Liver (tissue), 9 donors: ENCODE results near the gene ZNF780B. TPM values are rescaled to one million over a fixed set of nuclear protein-coding genes. Genes with fewer than 3 reads are reported as not detected.

Source experiments
- DNase-seq: peaks from one replicate; pipeline ENCODE4 v3.0.0-alpha.2; 2017; ENCODE audit warnings: low spot score
- H3K27ac ChIP-seq, 2 donors: one replicate each; pipeline ENCODE4 v1.7.0; 2013; ENCODE audit warnings: inconsistent platforms in 2 of 2, low read length in 2 of 2, control low read depth in 1 of 2, low read depth in 1 of 2, mild to moderate bottlenecking in 1 of 2
- H3K27me3 ChIP-seq, 4 donors: one replicate each; pipeline versions ENCODE4 v1.6.1 to v1.7.0; 2013; ENCODE audit warnings: low read length in 3 of 4, inconsistent platforms in 1 of 4, mild to moderate bottlenecking in 1 of 4, moderate library complexity in 1 of 4; ENCODE audit not compliant: control insufficient read depth in 4 of 4, insufficient read depth in 4 of 4
- H3K36me3 ChIP-seq, 4 donors: one replicate each; pipeline versions ENCODE4 v1.6.1 to v1.7.0; 2013; ENCODE audit warnings: low read length in 3 of 4, mild to moderate bottlenecking in 3 of 4, low read depth in 1 of 4, moderate library complexity in 1 of 4; ENCODE audit not compliant: control insufficient read depth in 4 of 4, insufficient read depth in 3 of 4
- H3K4me1 ChIP-seq, 4 donors: one replicate each; pipeline versions ENCODE4 v1.6.1 to v1.7.0; 2013; ENCODE audit warnings: low read length in 3 of 4, mild to moderate bottlenecking in 3 of 4, moderate library complexity in 1 of 4; ENCODE audit not compliant: control insufficient read depth in 4 of 4, insufficient read depth in 4 of 4
- H3K4me3 ChIP-seq, 3 donors: one replicate each; pipeline versions ENCODE4 v1.6.1 to v1.7.0; 2013; ENCODE audit warnings: low read length in 3 of 3, control low read depth in 1 of 3, low read depth in 1 of 3, mild to moderate bottlenecking in 1 of 3
- H3K9ac ChIP-seq, 2 donors: one replicate each; pipeline ENCODE4 v1.7.0; 2013; ENCODE audit warnings: low read length in 2 of 2, mild to moderate bottlenecking in 2 of 2, moderate library complexity in 2 of 2, control low read depth in 1 of 2, low read depth in 1 of 2
- H3K9me3 ChIP-seq, 4 donors: one replicate each; pipeline versions ENCODE4 v1.6.1 to v1.7.0; 2013; ENCODE audit warnings: low read length in 3 of 4; ENCODE audit not compliant: control insufficient read depth in 4 of 4
- ATF3 ChIP-seq: IDR thresholded peaks from 2 replicates; pipeline ENCODE4 v1.6.1; 2016; ENCODE audit warnings: antibody characterized with exemption
- FOXA1 ChIP-seq: IDR thresholded peaks from 2 replicates; pipeline ENCODE4 v1.6.1; 2016; ENCODE audit warnings: antibody characterized with exemption
- FOXA2 ChIP-seq: IDR thresholded peaks from 2 replicates; pipeline ENCODE4 v1.6.1; 2016; ENCODE audit warnings: antibody characterized with exemption
- GABPA ChIP-seq, 2 donors: IDR thresholded peaks in 1 of 2; conservative IDR thresholded peaks in 1 of 2; 2 replicates each; pipeline ENCODE4 v1.6.1; 2016; ENCODE audit warnings: antibody characterized with exemption in 2 of 2, mild to moderate bottlenecking in 1 of 2, moderate library complexity in 1 of 2
- HNF4A ChIP-seq, 2 donors: conservative IDR thresholded peaks; 2 replicates each; pipeline ENCODE4 v1.6.1; 2016; ENCODE audit warnings: antibody characterized with exemption in 2 of 2, mild to moderate bottlenecking in 2 of 2
- HNF4G ChIP-seq: IDR thresholded peaks from 2 replicates; pipeline ENCODE4 v1.6.1; 2016; ENCODE audit warnings: antibody characterized with exemption
- JUND ChIP-seq, 2 donors: IDR thresholded peaks; 2 replicates each; pipeline ENCODE4 v1.6.1; 2016; ENCODE audit warnings: antibody characterized with exemption in 2 of 2
- NR2F2 ChIP-seq: IDR thresholded peaks from 2 replicates; pipeline ENCODE4 v1.6.1; 2016; ENCODE audit warnings: antibody characterized with exemption
- RAD21 ChIP-seq, 2 donors: IDR thresholded peaks; 2 replicates each; pipeline ENCODE4 v1.6.1; 2016; ENCODE audit warnings: antibody characterized with exemption in 2 of 2, mild to moderate bottlenecking in 2 of 2
- REST ChIP-seq: IDR thresholded peaks from 2 replicates; pipeline ENCODE4 v1.6.1; 2016; ENCODE audit warnings: antibody characterized with exemption, mild to moderate bottlenecking
- RXRA ChIP-seq, 2 donors: IDR thresholded peaks; 2 replicates each; pipeline ENCODE4 v1.6.1; 2017 to 2018; ENCODE audit warnings: antibody characterized with exemption in 2 of 2, mild to moderate bottlenecking in 1 of 2
- SP1 ChIP-seq: IDR thresholded peaks from 2 replicates; pipeline ENCODE4 v1.6.1; 2018; ENCODE audit warnings: antibody characterized with exemption, mild to moderate bottlenecking
- TAF1 ChIP-seq: conservative IDR thresholded peaks from 2 replicates; pipeline ENCODE4 v1.6.1; 2016; ENCODE audit warnings: antibody characterized with exemption, mild to moderate bottlenecking
- YY1 ChIP-seq: IDR thresholded peaks from 2 replicates; pipeline ENCODE4 v1.6.1; 2016; ENCODE audit warnings: antibody characterized with exemption, mild to moderate bottlenecking
- ZBTB33 ChIP-seq: IDR thresholded peaks from 2 replicates; pipeline ENCODE4 v1.6.1; 2016; ENCODE audit warnings: antibody characterized with exemption
- WGBS: extraction: QIAGEN DNeasy Blood & Tissue Kit; methylation state at CpG from one replicate; pipeline ENCODE4 v1.1.7; 2013; 5-methylcytosine and 5-hydroxymethylcytosine counted together
- polyA plus RNA-seq, 2 donors: library from polyadenylated mRNA; stranded (reverse) in 1 of 2; unstranded in 1 of 2; fragments of 200-250 nt in 1 of 2; fragments of >200 nt in 1 of 2; fragmentation: Nextera tagmentation in 1 of 2; extraction: Ambion mirVana in 1 of 2; gene quantifications; one replicate each; pipeline versions ENCODE4 v1.2.1 to v1.2.3, GENCODE V29; 2013 to 2015
- total RNA-seq, 2 donors: library from RNA; depleted of rRNA; stranded (reverse); fragments of >200 nt; gene quantifications; one replicate each; pipeline ENCODE4 v1.2.3, GENCODE V29; 2014
- TF ChIP-seq, protein P1 (sequence below): fragments of 150-350 bp; IDR thresholded peaks from 2 replicates; pipeline ENCODE4 v1.5.1; 2017; ENCODE audit warnings: improper control_type of control experiment, low read depth, low read length; ENCODE audit not compliant: missing input control
- donor health status: healthy.
- donor health status: healthy.
- donor health status: healthy.
- donor health status: healthy.
- donor health status: healthy.

The ZNF780B gene
- total and polyA plus RNA-seq, 4 donors = 1.4 to 18.0 (median 5.8) TPM

GRCh38 chr19:40101813-40102212 lies 45.8 kb upstream of the ZNF780B start:
- H3K27me3 ChIP-seq = peaks cover 0 to 5% (median 3%) of the 10 kb centered on the region in 4 donors
- 82% methylated on average over 1 of the region's 1 CpG for WGBS
- no peak overlapping the region for H3K9ac ChIP-seq

GRCh38 chr19:40093416-40093815 lies 37.4 kb upstream of the ZNF780B start:
- H3K36me3 ChIP-seq = no peaks in the 10 kb centered on the region
- H3K9ac ChIP-seq = no peak overlapping the region
- H3K9me3 ChIP-seq = no peaks in the 10 kb centered on the region
- H3K4me1 ChIP-seq = peaks cover 0 to 12% (median 10%) of the 10 kb centered on the region in 4 donors
- 90% methylated on average over 1 of the region's 1 CpG for WGBS
- H3K27me3 ChIP-seq = peaks cover 0 to 2% (median 0%) of the 10 kb centered on the region in 4 donors
- no peak overlapping the region for H3K4me3 ChIP-seq
- TF ChIP-seq HNF4G = no peak
- no peak for TF ChIP-seq NR2F2
- TF ChIP-seq RXRA (IDR thresholded peaks at IDR 0.05) = no peak
- TF ChIP-seq ZBTB33 = no peak
- no peak for TF ChIP-seq TAF1
- TF ChIP-seq RAD21 (IDR thresholded peaks at IDR 0.05) = no peak
- no peak for TF ChIP-seq YY1
- TF ChIP-seq JUND (IDR thresholded peaks at IDR 0.05) = no peak
- TF ChIP-seq, protein P1, sequence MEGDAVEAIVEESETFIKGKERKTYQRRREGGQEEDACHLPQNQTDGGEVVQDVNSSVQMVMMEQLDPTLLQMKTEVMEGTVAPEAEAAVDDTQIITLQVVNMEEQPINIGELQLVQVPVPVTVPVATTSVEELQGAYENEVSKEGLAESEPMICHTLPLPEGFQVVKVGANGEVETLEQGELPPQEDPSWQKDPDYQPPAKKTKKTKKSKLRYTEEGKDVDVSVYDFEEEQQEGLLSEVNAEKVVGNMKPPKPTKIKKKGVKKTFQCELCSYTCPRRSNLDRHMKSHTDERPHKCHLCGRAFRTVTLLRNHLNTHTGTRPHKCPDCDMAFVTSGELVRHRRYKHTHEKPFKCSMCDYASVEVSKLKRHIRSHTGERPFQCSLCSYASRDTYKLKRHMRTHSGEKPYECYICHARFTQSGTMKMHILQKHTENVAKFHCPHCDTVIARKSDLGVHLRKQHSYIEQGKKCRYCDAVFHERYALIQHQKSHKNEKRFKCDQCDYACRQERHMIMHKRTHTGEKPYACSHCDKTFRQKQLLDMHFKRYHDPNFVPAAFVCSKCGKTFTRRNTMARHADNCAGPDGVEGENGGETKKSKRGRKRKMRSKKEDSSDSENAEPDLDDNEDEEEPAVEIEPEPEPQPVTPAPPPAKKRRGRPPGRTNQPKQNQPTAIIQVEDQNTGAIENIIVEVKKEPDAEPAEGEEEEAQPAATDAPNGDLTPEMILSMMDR = no peak
- TF ChIP-seq SP1 = no peak
- no peak overlapping the region for H3K27ac ChIP-seq
- no peak for DNase-seq

More at GRCh38 chr19:40101813-40102212, 45.8 kb upstream of the ZNF780B start:
- no peak for DNase-seq
- Histone ChIP-seq H3K4me3 (no peak overlapping the region), H3K36me3 (no peaks in the 10 kb centered on the region), H3K27ac (no peak overlapping the region), H3K9me3 (no peaks in the 10 kb centered on the region), H3K4me1 (no peaks in the 10 kb centered on the region)
- TF ChIP-seq REST (no peak), SP1 (no peak), JUND (IDR thresholded peaks at IDR 0.05) (no peak), HNF4A (conservative IDR thresholded peaks at IDR 0.05) (no peak), TAF1 (no peak), RAD21 (IDR thresholded peaks at IDR 0.05) (no peak), FOXA2 (no peak), ATF3 (no peak), RXRA (IDR thresholded peaks at IDR 0.05) (no peak), ZBTB33 (no peak), GABPA (IDR thresholded peaks at IDR 0.05 in 1 of 2, conservative IDR thresholded peaks at IDR 0.05 in 1 of 2) (no peak), HNF4G (no peak), FOXA1 (no peak), YY1 (no peak)
